CD14-positive monocyte (primary cell): ENCODE measurements around the gene ATF7IP2. TPM values are rescaled to one million over a fixed set of nuclear protein-coding genes. Genes with fewer than 3 reads are reported as not detected.

ENCODE experiments used
- DNase-seq, 3 donors: peaks; one replicate each; pipeline ENCODE4 v3.0.0-alpha.2; 2011 to 2022
- H2AFZ ChIP-seq: 2 replicates; pipeline ENCODE4 v1.6.0; 2012; ENCODE audit warnings: mild to moderate bottlenecking, low read depth, low read length, inconsistent platforms; ENCODE audit not compliant: insufficient read depth, poor library complexity, severe bottlenecking
- H3K27ac ChIP-seq, 2 donors: 1 replicate in 1 of 2; 2 replicates in 1 of 2; pipeline ENCODE4 v1.5.1; 2012 to 2013; ENCODE audit warnings: low read length in 2 of 2, control low read depth in 1 of 2, inconsistent platforms in 1 of 2, low read depth in 1 of 2, mild to moderate bottlenecking in 1 of 2
- H3K27me3 ChIP-seq, 2 donors: one replicate each; pipeline versions ENCODE4 v1.6.0 to v1.6.1; 2011 to 2013; ENCODE audit warnings: low read length in 2 of 2; ENCODE audit not compliant: control insufficient read depth in 2 of 2, insufficient read depth in 2 of 2
- H3K36me3 ChIP-seq, 2 donors: replicated peaks in 1 of 2; 1 replicate in 1 of 2; 2 replicates in 1 of 2; pipeline versions ENCODE4 v1.5.1 to v1.6.1; 2012 to 2013; ENCODE audit warnings: low read length in 2 of 2, control low read depth in 1 of 2, inconsistent platforms in 1 of 2, mild to moderate bottlenecking in 1 of 2; ENCODE audit not compliant: insufficient read depth in 2 of 2, control insufficient read depth in 1 of 2
- H3K4me1 ChIP-seq, 2 donors: 1 replicate in 1 of 2; 2 replicates in 1 of 2; pipeline versions ENCODE4 v1.5.1 to v1.6.1; 2012 to 2013; ENCODE audit warnings: low read length in 2 of 2, control low read depth in 1 of 2, inconsistent platforms in 1 of 2, mild to moderate bottlenecking in 1 of 2, moderate library complexity in 1 of 2; ENCODE audit not compliant: insufficient read depth in 2 of 2, control insufficient read depth in 1 of 2
- H3K4me2 ChIP-seq: replicated peaks from 2 replicates; pipeline ENCODE3; 2012; ENCODE audit warnings: low read length, moderate library complexity, mild to moderate bottlenecking; ENCODE audit not compliant: poor library complexity, severe bottlenecking; ENCODE audit errors: extremely low read depth
- H3K4me3 ChIP-seq, 3 experiments: fragments of 200-600 bp in 1 of 3; sonication (generic) in 1 of 3; replicated peaks in 1 of 3; 1 replicate in 2 of 3; 2 replicates in 1 of 3; pipeline ENCODE4 v1.5.1; 2011 to 2013; ENCODE audit warnings: low read length in 3 of 3, mild to moderate bottlenecking in 3 of 3, control low read depth in 2 of 3, low read depth in 2 of 3, inconsistent platforms in 1 of 3, moderate library complexity in 1 of 3
- H3K79me2 ChIP-seq: 2 replicates; pipeline ENCODE4 v1.6.0; 2012; ENCODE audit warnings: mild to moderate bottlenecking, control low read depth, inconsistent platforms, low read length, moderate library complexity; ENCODE audit not compliant: insufficient read depth
- H3K9ac ChIP-seq: 2 replicates; pipeline ENCODE4 v1.6.0; 2017; ENCODE audit warnings: low read length, mild to moderate bottlenecking; ENCODE audit not compliant: insufficient read depth, poor library complexity, severe bottlenecking
- H3K9me3 ChIP-seq, 2 donors: replicated peaks in 1 of 2; 1 replicate in 1 of 2; 2 replicates in 1 of 2; pipeline versions ENCODE4 v1.5.1 to v1.6.1; 2012 to 2013; ENCODE audit warnings: low read length in 2 of 2, control low read depth in 1 of 2; ENCODE audit not compliant: control insufficient read depth in 1 of 2, insufficient read depth in 1 of 2
- H4K20me1 ChIP-seq: 2 replicates; pipeline ENCODE4 v1.6.0; 2012; ENCODE audit warnings: mild to moderate bottlenecking, low read length, control low read depth, moderate library complexity; ENCODE audit not compliant: insufficient read depth
- H3K27ac Mint-ChIP-seq, 7 donors: one replicate each; pipeline ENCODE4 v1.8.0; 2020; ENCODE audit warnings: mild to moderate bottlenecking in 7 of 7, mixed read lengths in 7 of 7, moderate library complexity in 6 of 7, inconsistent platforms in 2 of 7
- H3K27me3 Mint-ChIP-seq, 3 donors: one replicate each; pipeline ENCODE4 v1.8.0; 2021 to 2022; ENCODE audit warnings: low read depth in 3 of 3, mild to moderate bottlenecking in 3 of 3, mixed read lengths in 3 of 3, moderate library complexity in 3 of 3, inconsistent platforms in 1 of 3
- H3K36me3 Mint-ChIP-seq, 2 donors: one replicate each; pipeline ENCODE4 v1.8.0; 2020; ENCODE audit warnings: mixed read lengths in 2 of 2, inconsistent platforms in 1 of 2, mild to moderate bottlenecking in 1 of 2
- H3K4me1 Mint-ChIP-seq: one replicate; pipeline ENCODE4 v1.8.0; 2020; ENCODE audit warnings: mild to moderate bottlenecking, mixed read lengths
- H3K4me3 Mint-ChIP-seq, 2 donors: one replicate each; pipeline ENCODE4 v1.8.0; 2020; ENCODE audit warnings: mild to moderate bottlenecking in 2 of 2, mixed read lengths in 2 of 2, moderate library complexity in 1 of 2
- H3K9me3 Mint-ChIP-seq, 7 donors: one replicate each; pipeline ENCODE4 v1.8.0; 2020 to 2022; ENCODE audit warnings: mixed read lengths in 7 of 7, mild to moderate bottlenecking in 6 of 7, moderate library complexity in 6 of 7, inconsistent platforms in 2 of 7
- WGBS: methylation state at CpG from one replicate; pipeline ENCODE4 v1.1.5; 2013; ENCODE audit warnings: missing lambda C conversion rate; ENCODE audit not compliant: insufficient coverage; 5-methylcytosine and 5-hydroxymethylcytosine counted together
- intact Hi-C, 2 donors: fragments of 100-400 bp; cut with micrococcal nuclease; formaldehyde crosslinking; loops; one replicate each; pipeline versions ENCODE4 v1.15.0 to v1.15.1; 2023
- polyA plus RNA-seq, 3 donors: library from polyadenylated mRNA; depleted of rRNA in 1 of 3; unstranded in 2 of 3; stranded (reverse) in 1 of 3; fragments of 300-500 nt in 2 of 3; fragments of >200 nt in 1 of 3; fragmentation: Illumina TruSeq in 2 of 3; gene quantifications; 1 replicate in 2 of 3; 2 replicates in 1 of 3; pipeline ENCODE4 v1.2.3, GENCODE V29; 2012 to 2021
- TF ChIP-seq, protein P1 (sequence below): fragments of 200-600 bp; IDR thresholded peaks from one replicate; pipeline ENCODE4 v1.8.0; 2022; ENCODE audit warnings: antibody characterized with exemption, mild to moderate bottlenecking

ATF7IP2 gene
- polyA plus RNA-seq, 3 donors: 8.7 to 36.4 (median 11.9) TPM

DNA sequence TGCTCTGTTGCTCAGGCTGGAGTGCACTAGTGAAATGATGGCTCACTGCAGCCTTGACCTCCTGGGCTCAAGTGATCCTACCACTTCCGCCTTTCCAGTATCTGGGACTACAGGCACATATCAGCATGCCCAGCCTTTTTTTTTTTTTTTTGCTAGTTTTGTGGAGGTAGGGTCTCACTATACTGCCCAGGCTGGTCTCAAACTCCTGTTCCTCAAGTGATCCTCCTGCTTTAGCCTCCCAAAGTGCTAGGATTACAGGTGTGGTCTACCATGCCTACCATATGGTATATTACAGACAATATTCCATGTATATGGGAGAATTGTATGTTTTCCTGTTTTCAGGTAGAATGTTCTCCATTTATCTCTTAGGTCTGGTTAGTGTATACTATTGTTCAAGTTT lies 12.3 kb upstream of the ATF7IP2 start:
- DNase-seq: no peak
- Histone ChIP-seq H3K4me3 (no peak overlapping the region), H3K9me3 (peaks cover 0 to 21% of the 10 kb centered on the region in 2 donors), H3K79me2 (no peaks in the 10 kb centered on the region), H3K4me1 (no peaks in the 10 kb centered on the region), H4K20me1 (no peaks in the 10 kb centered on the region), H3K27ac (no peak overlapping the region), H2AFZ (no peak overlapping the region), H3K36me3 (no peaks in the 10 kb centered on the region), H3K4me2 (no peak overlapping the region), H3K27me3 (no peaks in the 10 kb centered on the region), H3K9ac (no peak overlapping the region)
- Mint-ChIP-seq H3K4me3 (no peak overlapping the region), H3K27me3 (peaks cover 0 to 5% (median 0%) of the 10 kb centered on the region in 3 donors), H3K36me3 (no peaks in the 10 kb centered on the region), H3K9me3 (peaks cover 8 to 51% (median 30%) of the 10 kb centered on the region in 7 donors), H3K4me1 (no peaks in the 10 kb centered on the region), H3K27ac (no peak overlapping the region)
- intact Hi-C loops: no loop called here
- TF ChIP-seq, protein P1, sequence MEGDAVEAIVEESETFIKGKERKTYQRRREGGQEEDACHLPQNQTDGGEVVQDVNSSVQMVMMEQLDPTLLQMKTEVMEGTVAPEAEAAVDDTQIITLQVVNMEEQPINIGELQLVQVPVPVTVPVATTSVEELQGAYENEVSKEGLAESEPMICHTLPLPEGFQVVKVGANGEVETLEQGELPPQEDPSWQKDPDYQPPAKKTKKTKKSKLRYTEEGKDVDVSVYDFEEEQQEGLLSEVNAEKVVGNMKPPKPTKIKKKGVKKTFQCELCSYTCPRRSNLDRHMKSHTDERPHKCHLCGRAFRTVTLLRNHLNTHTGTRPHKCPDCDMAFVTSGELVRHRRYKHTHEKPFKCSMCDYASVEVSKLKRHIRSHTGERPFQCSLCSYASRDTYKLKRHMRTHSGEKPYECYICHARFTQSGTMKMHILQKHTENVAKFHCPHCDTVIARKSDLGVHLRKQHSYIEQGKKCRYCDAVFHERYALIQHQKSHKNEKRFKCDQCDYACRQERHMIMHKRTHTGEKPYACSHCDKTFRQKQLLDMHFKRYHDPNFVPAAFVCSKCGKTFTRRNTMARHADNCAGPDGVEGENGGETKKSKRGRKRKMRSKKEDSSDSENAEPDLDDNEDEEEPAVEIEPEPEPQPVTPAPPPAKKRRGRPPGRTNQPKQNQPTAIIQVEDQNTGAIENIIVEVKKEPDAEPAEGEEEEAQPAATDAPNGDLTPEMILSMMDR: no peak
- no CpG with 5 or more reads among the region's 1 CpG for WGBS

DNA sequence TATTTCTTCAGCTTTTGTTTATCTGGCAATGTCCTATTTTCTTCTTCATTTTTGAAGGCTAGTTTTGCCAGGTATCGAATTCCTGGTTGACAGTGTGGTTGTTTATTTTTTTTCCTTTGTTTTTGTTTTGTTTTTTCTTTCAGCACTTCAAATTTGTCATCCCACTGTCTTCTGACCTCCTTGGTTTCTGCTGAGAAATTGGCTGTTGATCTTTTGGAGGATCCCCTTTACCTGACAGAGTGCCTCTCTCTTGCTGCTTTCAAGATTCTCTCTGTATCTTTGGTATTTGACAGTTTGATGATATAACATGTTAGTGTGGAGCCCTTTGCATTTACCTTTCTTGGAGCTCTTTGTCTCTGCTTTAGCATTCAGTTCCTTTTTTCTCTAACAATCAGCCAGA lies 9.6 kb upstream of the ATF7IP2 start:
- no peak for DNase-seq
- TF ChIP-seq, protein P1: no peak
- H3K79me2 ChIP-seq: no peaks in the 10 kb centered on the region
- H3K27ac ChIP-seq: no peak overlapping the region
- H3K36me3 ChIP-seq: no peaks in the 10 kb centered on the region
- H3K27ac Mint-ChIP-seq: no peak overlapping the region
- H3K9me3 Mint-ChIP-seq: peaks cover 6 to 35% (median 18%) of the 10 kb centered on the region in 7 donors
- WGBS: no CpG with 5 or more reads among the region's 1 CpG
- H3K4me3 Mint-ChIP-seq: no peak overlapping the region
- H3K4me3 ChIP-seq: no peak overlapping the region
- no peaks in the 10 kb centered on the region for H3K36me3 Mint-ChIP-seq
- intact Hi-C loops: no loop called here
- no peaks in the 10 kb centered on the region for H4K20me1 ChIP-seq
- no peaks in the 10 kb centered on the region for H3K4me1 Mint-ChIP-seq
- no peak overlapping the region for H3K4me2 ChIP-seq
- peaks cover 0 to 7% (median 0%) of the 10 kb centered on the region in 3 donors for H3K27me3 Mint-ChIP-seq
- H3K27me3 ChIP-seq: no peaks in the 10 kb centered on the region
- no peak overlapping the region for H3K9ac ChIP-seq
- H2AFZ ChIP-seq: no peak overlapping the region
- no peaks in the 10 kb centered on the region for H3K4me1 ChIP-seq
- H3K9me3 ChIP-seq: peaks cover 0 to 14% of the 10 kb centered on the region in 2 donors
